Endothelial cell of hepatic sinusoid (primary cell): ENCODE measurements around the gene PLPP3.

Source experiments
- in situ Hi-C: cut with HindIII; loops from 2 replicates; pipeline ENCODE4 v1.10.0; 2017; ENCODE audit warnings: low sequenced_read_pairs

Gene PLPP3

GRCh38 chr1:56577406-56578137, 1.8 kb downstream of the PLPP3 start:
- in situ Hi-C loops, result no loop called here

DNA sequence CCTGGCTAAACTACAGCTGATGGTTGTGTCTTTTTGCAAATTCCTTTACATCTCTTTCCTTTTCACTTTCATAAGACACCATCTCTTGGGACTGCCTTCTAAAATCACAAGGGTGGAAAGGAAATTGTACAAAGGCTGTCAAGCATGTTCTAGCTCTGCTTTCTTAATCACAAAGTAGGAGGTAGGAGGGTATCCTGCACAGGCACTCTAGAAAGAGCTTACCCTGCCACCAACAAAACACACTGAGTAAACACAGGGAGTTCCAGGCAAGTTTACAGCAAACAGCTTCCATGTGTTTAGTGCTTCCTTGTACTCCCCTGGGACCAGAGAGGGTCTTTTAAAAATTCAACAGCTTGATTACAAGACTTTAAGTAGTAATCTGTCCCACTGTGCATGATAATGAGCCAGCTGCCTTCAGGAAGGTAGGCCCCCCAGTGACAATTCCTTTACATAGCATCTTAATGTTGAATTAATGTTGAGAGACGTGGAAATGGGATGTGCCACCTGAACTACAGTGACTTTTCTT, 2.4 kb downstream of the PLPP3 start:
- in situ Hi-C loops, result no loop called here

DNA sequence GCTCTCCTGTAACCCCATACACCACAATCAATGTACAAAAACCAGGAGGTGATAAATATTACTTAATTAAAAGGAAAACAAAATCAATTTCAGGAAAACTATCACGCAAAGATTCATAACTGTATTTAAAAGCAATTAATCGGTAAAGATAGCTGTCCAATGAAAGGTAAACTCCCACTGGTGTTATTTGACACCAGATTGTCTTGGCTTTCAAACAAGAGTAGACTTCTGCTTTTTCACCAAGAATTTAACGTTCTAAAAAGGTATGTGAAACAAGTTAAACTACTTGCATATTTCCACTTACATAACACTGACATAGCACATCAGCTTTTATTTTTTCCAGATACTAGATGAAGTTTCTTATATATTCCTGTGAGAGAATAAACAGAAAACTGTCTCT, 3.5 kb downstream of the PLPP3 start:
- in situ Hi-C loops, result no loop called here

DNA sequence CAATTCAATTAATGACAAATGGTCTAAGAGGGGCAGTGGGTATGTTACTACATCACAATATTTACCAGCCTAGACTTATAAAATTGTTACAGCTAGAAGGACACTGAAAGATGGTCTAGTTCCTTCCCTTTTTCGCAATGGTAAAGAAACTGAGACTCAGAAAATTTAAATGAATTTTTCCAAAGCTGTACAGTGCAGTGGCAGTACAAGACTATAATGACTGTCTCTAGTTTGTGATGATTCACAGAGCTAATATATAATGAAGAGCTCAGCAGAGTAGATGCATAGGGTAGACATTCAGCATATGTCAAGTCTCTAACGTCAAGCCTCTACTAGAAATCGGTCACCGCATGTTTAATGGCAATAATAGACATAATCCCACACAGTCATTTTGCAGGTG, 4.6 kb downstream of the PLPP3 start:
- in situ Hi-C loops, result loop anchor here (5.0 to 25.0 kb wide), 3 partner anchors 97 to 387 kb away; no protein-coding TSS in a partner anchor

GRCh38 chr1:56573311-56573710, 6.1 kb downstream of the PLPP3 start:
- in situ Hi-C loops, result loop anchor here (5.0 to 25.0 kb wide), 3 partner anchors 96 to 386 kb away; no protein-coding TSS in a partner anchor

DNA sequence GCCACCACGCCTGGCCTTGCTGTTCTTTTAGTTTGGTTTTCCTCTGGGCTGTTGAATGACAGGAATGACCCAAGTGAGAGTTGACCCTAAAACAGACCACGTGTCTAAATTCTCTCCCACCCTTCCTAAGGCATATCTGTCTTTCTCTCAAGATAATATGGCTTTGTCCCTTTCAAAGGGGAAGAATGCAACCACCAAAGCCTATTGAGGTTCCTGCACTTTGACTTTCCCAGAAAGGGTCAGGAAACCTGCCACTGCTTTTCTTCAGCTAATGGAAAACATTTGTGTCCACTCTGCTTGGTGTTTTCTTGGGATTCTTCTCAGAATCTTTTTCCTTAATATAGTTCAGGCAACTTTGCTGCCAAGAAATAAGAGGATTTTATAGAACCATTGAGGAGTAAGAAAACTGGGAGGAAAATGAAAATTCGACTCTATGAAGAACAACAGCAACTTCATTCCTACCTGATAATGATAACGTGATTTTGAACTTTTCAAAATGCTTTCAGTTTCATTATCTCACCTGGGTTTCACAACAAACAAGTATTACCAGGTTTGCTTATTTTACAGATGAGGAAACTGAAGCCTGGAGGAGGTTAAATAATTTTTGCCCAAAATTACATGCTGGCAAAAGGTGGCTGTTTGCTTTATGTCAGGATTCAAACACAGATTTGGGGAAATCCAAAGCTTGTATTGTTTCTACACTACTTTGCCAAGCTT, 6.9 kb downstream of the PLPP3 start:
- in situ Hi-C loops, result loop anchor here (5.0 to 25.0 kb wide), 3 partner anchors 95 to 385 kb away; no protein-coding TSS in a partner anchor

DNA sequence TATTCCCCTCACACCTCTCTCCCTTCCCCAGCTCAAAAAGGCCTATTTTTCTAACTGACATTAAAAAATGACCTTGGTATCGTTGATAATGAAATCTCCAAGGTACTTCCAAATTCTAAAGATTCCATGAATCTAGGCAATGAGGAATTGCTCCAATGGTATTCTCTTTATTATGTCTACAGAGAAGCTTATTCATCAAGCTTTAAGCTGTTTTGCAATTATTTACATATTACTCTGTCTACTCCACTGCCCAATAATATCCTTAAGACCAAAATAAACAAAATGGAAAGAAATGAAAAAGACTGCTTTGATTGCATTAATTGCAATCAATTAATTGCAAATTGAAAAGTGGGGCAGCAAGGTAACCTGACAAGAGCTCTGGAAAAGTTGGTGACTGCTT, 7.9 kb downstream of the PLPP3 start:
- in situ Hi-C loops, result loop anchor here (5.0 to 25.0 kb wide), 3 partner anchors 94 to 384 kb away; no protein-coding TSS in a partner anchor

GRCh38 chr1:56570924-56571372, 8.4 kb downstream of the PLPP3 start:
- in situ Hi-C loops, result loop anchor here (5.0 to 25.0 kb wide), 3 partner anchors 94 to 384 kb away; no protein-coding TSS in a partner anchor

DNA sequence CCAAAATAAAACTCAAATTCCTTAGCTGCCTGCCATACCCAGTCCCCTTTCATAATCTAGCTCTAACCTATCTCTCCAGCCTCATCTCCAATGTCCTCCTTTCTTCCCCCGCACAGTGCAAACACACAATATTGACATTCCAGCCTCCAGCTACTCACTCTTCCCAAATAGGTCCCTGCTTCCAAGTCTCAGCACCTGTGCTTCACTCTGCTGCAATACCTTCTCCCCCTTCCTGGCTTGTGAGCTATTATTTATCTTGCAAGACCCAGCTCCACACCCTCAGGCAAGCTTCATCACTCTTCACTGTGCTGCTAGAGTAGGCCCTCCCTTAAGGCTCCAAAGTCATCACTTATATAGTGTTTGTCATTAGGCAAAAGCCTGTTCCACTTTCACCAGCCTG, 9.7 kb downstream of the PLPP3 start:
- in situ Hi-C loops, result loop anchor here (5.0 to 25.0 kb wide), 3 partner anchors 92 to 382 kb away; no protein-coding TSS in a partner anchor

DNA sequence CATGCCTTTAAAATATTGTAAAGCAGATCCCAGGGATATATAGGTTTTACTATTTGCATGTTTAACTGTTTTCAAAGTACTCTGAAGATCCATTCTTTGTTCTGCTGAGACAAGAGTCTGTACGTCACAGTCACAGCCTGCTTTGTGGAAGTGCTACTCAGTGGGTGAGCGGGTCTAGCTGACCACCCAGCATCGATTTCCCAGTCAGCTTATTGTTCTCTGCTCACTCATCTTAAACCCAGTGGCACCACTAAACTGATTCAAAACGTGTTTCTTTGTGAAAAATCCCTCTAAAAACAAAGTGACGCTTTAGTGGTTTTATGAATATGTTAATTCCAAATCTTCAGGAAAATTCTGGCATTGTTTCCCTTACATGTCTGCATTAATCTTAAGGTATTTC, 12.4 kb downstream of the PLPP3 start:
- in situ Hi-C loops, result loop anchor here (25.0 kb wide), 2 partner anchors 155 to 380 kb away; no protein-coding TSS in a partner anchor

DNA sequence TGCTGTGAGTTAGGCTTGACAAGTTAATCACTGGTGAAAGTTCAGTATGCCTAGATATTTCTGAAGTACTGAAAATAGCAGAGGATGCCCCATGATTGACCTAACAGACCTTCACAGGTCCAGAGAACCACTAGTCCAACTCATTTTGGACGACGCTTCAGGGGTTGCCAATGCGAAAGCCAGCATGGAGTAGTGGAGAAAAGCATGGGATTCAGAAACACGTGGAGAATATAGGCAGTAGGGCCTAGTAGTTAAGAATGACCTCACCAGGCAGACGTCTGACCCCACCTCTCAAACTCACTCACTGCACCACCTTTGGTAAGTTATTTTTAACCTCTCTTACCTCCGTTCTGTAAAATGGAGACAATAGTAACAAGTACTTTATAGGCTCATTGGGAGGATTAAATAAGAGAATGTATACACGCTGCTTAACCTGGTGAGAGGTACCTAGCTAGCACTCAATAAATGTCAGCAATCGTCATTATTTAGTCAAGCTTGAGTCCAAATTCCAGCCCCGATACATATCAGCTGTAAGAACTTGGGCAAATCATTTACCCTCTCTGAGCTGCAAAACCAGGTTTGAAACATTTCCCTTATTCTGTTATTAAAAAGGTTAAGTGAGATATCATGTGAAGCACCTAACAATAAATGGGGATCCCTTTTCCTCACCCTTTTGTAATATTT, 13.2 kb downstream of the PLPP3 start:
- in situ Hi-C loops, result loop anchor here (25.0 kb wide), 2 partner anchors 154 to 379 kb away; no protein-coding TSS in a partner anchor

GRCh38 chr1:56564615-56565014, 14.7 kb downstream of the PLPP3 start:
- in situ Hi-C loops, result loop anchor here (25.0 kb wide), 2 partner anchors 152 to 377 kb away; no protein-coding TSS in a partner anchor

- in situ Hi-C loops, result loop anchor here (25.0 kb wide), 2 partner anchors 151 to 376 kb away; no protein-coding TSS in a partner anchor
These were observed 15.8 kb downstream of the PLPP3 start for GRCh38 chr1:56563568-56563967.

DNA sequence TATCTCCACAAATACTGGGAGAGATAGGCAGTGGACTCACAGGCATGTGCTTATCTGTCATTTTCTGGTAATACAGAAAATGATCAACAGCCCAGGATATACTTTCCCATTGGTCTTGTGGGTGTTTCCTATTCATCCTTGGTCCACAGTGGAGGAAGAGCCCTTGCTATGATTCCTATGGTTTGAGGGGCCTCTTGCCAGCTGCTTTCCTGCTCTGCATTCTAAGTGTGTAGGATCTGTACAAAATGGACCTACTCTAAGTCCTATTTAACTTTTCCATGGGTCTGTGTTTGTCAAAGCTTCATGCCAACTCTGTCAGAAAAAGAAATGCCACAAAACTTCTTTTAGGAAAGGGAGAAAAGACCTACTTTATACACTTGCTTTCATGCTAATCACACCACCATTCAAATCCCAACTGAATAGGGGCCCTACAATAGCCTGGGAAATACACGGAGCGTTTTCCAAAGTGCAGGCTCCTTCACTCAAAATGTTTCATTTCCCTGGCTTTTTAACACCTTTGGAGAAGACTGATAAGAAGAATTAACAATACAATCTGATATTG, 16.4 kb downstream of the PLPP3 start:
- in situ Hi-C loops, result loop anchor here (25.0 kb wide), 2 partner anchors 151 to 376 kb away; no protein-coding TSS in a partner anchor

DNA sequence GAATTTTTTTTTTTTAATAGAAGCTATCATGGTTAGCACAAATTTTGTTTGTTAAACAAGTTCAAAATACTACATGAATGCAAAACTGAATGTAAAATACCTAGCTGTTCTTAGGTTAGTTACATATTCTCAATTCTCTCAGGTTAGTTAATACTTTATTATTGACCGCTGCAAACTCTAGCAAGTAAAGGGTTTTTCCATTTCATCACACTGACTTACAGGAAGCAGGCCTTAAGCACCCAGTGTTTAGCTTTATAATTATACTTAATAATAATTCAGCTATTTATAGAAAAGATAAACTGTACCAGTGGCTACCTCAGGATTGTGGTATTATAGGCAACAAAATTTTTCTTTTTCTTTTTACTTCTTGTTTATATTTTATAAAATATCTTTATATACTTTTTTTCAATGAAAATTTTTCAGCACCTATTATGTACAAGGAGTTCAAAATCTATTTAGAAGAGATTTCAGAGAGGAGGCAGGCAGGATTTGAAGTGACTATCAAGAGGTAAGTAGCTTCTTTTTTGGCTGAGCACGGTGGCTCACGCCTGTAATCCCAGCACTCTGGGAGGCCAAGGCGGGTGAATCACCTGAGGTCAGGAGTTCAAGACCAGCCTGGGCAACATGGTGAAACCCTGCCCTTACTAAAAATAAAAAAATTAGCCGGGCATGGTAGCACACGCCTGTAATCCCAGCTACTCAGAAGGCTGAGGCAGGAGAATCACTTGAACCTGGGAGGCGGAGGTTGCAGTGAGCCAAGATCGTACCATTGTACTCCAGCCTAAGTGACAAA, 17.9 kb downstream of the PLPP3 start:
- in situ Hi-C loops, result loop anchor here (25.0 kb wide), 2 partner anchors 149 to 374 kb away; no protein-coding TSS in a partner anchor

- in situ Hi-C loops, result loop anchor here (25.0 kb wide), 2 partner anchors 145 to 370 kb away; no protein-coding TSS in a partner anchor
These were observed 21.6 kb downstream of the PLPP3 start for GRCh38 chr1:56557746-56558145.

- in situ Hi-C loops, result loop anchor here (25.0 kb wide), 2 partner anchors 143 to 368 kb away; no protein-coding TSS in a partner anchor
These were observed 23.9 kb downstream of the PLPP3 start for GRCh38 chr1:56555448-56555847.

DNA sequence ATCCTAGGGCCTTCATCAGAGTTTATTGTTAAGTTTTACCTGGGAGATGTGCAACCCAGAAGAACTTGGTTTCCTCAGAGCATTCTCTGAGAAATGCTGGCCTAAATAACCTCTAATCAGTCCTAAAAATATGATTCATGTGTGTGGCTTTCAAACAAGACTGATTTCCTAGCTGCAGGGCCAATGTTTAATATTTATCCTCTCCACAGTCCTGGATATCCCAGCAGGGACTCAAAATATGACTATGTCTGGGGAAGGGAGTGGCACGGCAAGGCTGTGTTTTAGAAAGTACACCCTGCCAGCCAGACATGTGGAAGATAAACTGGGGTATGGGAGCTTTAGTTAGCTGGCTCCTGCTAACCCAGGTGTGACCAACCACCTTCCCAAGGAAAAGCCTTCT, 26.3 kb downstream of the PLPP3 start:
- in situ Hi-C loops, result loop anchor here (25.0 kb wide), 2 partner anchors 141 to 366 kb away; no protein-coding TSS in a partner anchor

DNA sequence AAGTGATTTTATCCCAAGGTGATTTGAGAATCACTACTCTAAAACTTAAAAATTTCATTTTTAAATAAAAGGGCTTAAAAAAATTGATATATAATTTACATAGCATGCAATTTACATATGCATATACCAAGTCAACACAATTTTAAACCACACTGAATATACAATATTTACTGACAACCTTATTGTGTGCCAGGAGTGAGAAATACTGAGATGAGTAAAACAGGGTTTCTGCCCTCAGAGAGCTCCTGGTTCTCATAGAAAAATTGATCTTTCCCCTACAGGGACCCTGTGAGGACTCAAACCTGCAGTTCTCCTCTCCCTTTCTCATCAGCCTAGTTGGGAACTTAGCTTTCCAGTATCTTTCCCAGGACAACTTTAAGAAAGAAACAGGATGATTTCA, 27.0 kb downstream of the PLPP3 start:
- in situ Hi-C loops, result loop anchor here (25.0 kb wide), 2 partner anchors 140 to 365 kb away; no protein-coding TSS in a partner anchor
